Stimulated activated CD8-positive, alpha-beta memory T cell treated with anti-CD3 and anti-CD28 coated beads, Interleukin-2, amount 100 ng/mL, for 48 hours (primary cell): ENCODE measurements around the gene RPS26.

Source experiments
- DNase-seq, 2 donors: peaks; one replicate each; pipeline ENCODE4 v3.0.0-alpha.2; 2020; ENCODE audit warnings: low read depth in 2 of 2

Gene RPS26

GRCh38 chr12:56078931-56079722, 37.4 kb downstream of the RPS26 start:
- DNase-seq = peak; percentile 36 to 46

- peak; percentile 49 to 52 for DNase-seq
These were observed 38.2 kb downstream of the RPS26 start, which contains the start of gene ERBB3 for GRCh38 chr12:56079723-56080555. Gene ERBB3 (plus strand): TSS chr12:56080165. CDS start chr12:56080301, 136 bp downstream.

DNA sequence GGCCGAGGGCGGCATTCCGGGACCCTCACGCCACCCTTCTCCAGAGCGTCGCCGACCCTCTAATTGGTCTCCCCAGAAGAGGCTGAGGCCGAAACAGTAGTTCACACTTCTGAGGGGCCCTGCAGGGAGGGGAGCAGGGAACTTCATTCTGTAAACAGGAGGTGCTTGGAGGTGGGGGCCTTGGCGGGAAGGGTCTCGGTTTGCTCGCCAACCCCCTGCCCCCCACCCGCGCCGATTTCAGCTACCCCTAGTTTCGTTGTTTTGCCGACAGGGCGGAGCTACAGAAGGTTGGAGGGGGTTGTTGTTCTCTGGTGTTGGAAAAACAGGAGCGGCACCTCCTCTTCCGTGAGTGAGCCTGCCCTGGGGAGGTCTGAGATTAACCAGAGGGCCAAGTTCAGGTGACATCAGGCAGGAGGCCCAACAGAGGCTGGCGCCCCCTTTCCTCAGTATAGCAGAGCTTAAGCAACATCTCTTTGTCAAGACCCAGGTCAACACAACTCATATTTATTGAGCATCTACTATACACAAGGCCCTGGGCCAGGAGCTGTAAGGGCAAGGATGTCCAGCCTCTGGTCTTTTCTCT, 38.9 kb downstream of the RPS26 start:
- no peak for DNase-seq

DNA sequence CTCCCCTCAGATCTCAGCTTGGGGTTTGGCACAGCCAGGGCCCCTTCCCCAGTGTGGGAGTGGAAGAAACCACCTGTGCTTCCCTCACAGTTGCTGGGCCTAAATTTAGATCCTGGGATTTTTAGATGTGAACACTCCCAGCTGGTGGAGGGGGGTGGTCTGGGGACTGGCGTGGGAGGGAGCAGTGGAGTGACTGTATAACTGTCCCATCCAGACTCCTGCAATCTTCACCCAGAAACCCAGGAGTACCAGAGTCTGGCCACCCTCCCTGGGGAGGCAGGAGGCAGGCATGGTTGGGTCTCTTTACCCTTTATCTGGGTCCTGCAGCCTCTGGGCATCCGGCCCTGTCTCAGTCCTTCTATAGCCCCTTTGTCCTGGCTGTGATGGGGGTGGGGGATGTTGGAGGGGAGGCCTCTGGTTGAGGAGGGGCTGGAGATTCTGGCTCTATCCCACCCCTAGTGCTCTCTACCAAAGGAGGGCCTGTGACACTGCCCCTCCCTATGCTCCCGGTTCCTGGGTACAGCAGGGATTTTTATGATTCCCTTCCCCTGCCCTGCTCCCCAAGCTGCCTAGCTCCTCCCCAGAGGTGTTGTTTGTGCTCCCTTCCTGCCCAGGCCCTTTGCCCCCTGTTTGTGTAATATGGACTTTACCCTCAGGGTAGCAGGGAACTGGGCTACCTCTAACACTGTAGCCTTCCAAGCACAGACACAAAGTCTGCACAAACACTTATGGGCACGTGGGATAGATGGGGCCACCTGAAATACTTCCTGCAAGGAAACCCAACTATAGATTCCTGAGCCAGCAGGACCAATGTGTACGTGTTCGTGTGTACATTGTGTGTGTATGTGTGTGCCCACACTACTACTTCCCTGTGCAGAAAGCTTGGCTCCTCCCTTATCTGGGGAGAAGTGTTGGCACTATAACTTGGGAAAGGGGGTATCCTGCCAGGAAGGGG, 40.0 kb downstream of the RPS26 start:
- no peak for DNase-seq

GRCh38 chr12:56082382-56082781, 40.7 kb downstream of the RPS26 start:
- DNase-seq = no peak

DNA sequence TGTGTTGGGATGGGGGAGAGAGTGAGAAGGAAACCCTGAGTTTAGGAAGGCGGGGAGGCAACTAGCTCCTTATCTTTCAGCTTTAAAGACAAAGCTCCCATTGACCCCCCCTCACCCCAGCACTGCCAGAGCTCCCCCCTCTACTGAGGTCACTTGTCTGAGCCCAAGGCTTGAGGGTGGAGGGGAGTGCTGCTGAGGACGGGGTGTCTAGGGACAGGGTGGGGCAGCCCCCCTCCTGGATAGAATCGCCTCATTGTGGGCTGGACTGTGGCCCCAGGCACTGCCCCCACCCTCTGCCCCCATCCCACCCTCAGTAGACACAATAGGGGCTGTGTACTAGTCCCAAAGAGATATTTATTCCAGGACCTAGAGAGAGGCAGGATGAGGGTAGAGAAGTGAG, 41.2 kb downstream of the RPS26 start:
- no peak for DNase-seq

DNA sequence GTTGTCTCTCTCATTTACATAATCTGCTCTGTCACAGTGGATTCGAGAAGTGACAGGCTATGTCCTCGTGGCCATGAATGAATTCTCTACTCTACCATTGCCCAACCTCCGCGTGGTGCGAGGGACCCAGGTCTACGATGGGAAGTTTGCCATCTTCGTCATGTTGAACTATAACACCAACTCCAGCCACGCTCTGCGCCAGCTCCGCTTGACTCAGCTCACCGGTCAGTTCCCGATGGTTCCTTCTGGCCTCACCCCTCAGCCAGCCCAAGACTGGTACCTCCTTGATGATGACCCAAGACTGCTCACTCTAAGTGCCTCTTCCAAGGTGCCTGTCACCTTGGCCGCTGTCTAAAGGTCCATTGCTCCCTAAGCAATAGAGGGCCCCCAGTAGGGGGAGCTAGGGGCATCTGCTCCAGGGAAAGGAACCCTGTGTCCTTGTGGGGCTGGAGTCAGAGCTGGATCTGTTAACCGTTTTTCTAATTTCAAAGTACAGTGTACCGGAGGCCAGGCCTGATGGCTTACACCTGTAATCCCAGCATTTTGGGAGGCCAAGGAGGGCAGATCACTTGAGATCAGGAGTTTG, 43.3 kb downstream of the RPS26 start:
- peak in 1 of 2 donors; percentile 23 for DNase-seq

- DNase-seq = no peak
These were observed 44.4 kb downstream of the RPS26 start for GRCh38 chr12:56086096-56086495.

- DNase-seq = no peak
These were observed 44.9 kb downstream of the RPS26 start for GRCh38 chr12:56086608-56087007.

- no peak for DNase-seq
These were observed 45.5 kb downstream of the RPS26 start for GRCh38 chr12:56087220-56087619.
